ENCODE data around the gene SELPLG. TPM values are rescaled to one million over a fixed set of nuclear protein-coding genes. Genes with fewer than 3 reads are reported as not detected.

SELPLG gene
- total RNA-seq, 4 donors from 2014 or later = 0.19 to 5.0 (median 2.6) TPM

DNA sequence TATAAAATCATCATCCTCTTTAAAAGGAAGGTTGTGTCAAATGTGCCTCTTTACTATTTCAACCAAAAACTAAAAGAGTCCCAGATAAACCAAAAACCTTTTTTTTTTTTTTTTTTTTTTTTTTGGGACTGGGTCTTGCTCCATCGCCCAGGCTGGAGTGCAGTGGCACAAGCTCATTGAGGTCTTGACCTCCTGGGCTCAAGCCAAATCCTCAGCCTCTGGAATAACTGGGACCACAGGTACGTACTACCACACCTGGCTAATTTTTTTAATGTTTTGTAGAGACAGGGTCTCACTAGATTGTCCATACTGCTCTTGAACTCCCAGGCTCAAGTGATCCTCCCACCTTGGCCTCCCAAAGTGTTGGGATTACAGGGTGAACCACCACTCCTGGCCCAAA, 16.4 kb upstream of the SELPLG start:
- in situ Hi-C loops (cut with MboI; ENCODE audit: low sequenced_read_pairs in 4 of 4) = loop anchor here in 1 of 4 donors (25.0 kb wide), 1 partner anchor 437 kb away; the partner anchor contains the start of genes ALKBH2 and UNG
- no peak for DNase-seq
- TF ChIP-seq, protein P1, sequence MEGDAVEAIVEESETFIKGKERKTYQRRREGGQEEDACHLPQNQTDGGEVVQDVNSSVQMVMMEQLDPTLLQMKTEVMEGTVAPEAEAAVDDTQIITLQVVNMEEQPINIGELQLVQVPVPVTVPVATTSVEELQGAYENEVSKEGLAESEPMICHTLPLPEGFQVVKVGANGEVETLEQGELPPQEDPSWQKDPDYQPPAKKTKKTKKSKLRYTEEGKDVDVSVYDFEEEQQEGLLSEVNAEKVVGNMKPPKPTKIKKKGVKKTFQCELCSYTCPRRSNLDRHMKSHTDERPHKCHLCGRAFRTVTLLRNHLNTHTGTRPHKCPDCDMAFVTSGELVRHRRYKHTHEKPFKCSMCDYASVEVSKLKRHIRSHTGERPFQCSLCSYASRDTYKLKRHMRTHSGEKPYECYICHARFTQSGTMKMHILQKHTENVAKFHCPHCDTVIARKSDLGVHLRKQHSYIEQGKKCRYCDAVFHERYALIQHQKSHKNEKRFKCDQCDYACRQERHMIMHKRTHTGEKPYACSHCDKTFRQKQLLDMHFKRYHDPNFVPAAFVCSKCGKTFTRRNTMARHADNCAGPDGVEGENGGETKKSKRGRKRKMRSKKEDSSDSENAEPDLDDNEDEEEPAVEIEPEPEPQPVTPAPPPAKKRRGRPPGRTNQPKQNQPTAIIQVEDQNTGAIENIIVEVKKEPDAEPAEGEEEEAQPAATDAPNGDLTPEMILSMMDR (IDR thresholded peaks at IDR 0.05 in 4 of 5, conservative IDR thresholded peaks at IDR 0.05 in 1 of 5) = no peak
- TF ChIP-seq POLR2A (IDR thresholded peaks at IDR 0.05) = no peak
- Histone ChIP-seq H3K9me3 (no peaks in the 10 kb centered on the region), H3K4me3 (no peak overlapping the region), H3K4me1 (no peaks in the 10 kb centered on the region), H3K36me3 (peaks cover 9 to 90% of the 10 kb centered on the region in 2 donors), H3K27ac (no peak overlapping the region), H3K27me3 (no peaks in the 10 kb centered on the region)
- ATAC-seq = no peak
- intact Hi-C loops (cut with DNase I; ENCODE audit: low total_unique reads) = no loop called here

DNA sequence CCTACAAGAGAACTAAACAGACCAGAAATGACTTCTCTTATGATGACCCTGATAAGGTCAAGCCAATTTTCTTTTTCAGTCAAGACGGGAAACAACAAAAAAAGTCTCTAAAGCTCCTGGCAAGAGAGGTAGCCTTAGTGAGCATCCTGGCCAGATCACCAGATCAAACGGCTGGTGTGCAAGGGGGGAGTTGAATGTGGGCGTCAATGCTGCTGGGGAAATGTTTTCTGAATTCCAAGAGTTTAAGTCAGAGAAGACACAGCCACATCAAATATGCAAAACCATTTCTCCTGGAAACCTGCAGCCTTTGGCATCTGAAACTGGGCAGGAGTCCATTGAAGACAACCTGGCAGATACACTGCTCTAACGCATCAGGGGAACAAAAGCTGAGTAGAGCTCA, 16.0 kb upstream of the SELPLG start:
- in situ Hi-C loops (cut with MboI; ENCODE audit: low sequenced_read_pairs in 4 of 4) (loop anchor here (25.0 kb wide), 2 partner anchors 313 to 438 kb away; partner anchors contain the start of genes ALKBH2 (in 3 of the 4) and UNG (in 3 of the 4)), intact Hi-C loops (cut with DNase I; ENCODE audit: low total_unique reads) (no loop called here)
- Histone ChIP-seq H3K27ac (no peak overlapping the region), H3K27me3 (no peaks in the 10 kb centered on the region), H3K9me3 (no peaks in the 10 kb centered on the region), H3K4me1 (peaks cover 0 to 3% of the 10 kb centered on the region in 2 donors), H3K36me3 (peaks cover 9 to 94% of the 10 kb centered on the region in 2 donors), H3K4me3 (no peak overlapping the region)
- DNase-seq (no peak), ATAC-seq (no peak)
- TF ChIP-seq, protein P1 (IDR thresholded peaks at IDR 0.05 in 4 of 5, conservative IDR thresholded peaks at IDR 0.05 in 1 of 5) = no peak

- TF ChIP-seq, protein P1 (IDR thresholded peaks at IDR 0.05 in 4 of 5, conservative IDR thresholded peaks at IDR 0.05 in 1 of 5) = no peak
- in situ Hi-C loops (cut with MboI; ENCODE audit: low sequenced_read_pairs in 4 of 4) = loop anchor here (25.0 kb wide), 2 partner anchors 313 to 438 kb away; partner anchors contain the start of genes ALKBH2 (in 2 of the 4) and UNG (in 2 of the 4)
- intact Hi-C loops (cut with DNase I; ENCODE audit: low total_unique reads) = no loop called here
Measured at GRCh38 chr12:108649126-108649525, 15.4 kb upstream of the SELPLG start.

DNA sequence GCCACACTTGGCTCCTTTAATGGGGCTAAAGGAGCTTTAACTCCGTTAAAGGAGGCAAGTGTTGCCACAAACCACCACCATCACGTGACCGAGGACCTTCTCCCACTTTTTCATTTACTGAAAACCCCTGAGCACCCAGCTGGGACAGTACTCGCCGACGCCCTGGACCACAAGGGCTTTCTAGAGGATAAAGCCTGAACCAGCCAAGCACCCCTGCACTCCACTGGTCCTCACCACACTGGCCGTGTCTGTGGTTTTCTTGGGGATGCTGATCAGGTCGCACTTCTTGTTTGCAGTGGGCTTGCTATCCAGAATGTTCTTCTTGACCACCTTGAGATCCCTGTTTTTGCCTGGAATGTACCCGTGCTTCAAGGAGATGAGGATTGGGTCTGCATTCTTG, 14.7 kb upstream of the SELPLG start:
- DNase-seq = no peak
- Histone ChIP-seq H3K9me3 (no peaks in the 10 kb centered on the region), H3K27me3 (no peaks in the 10 kb centered on the region), H3K27ac (no peak overlapping the region), H3K36me3 (peaks cover 9 to 83% of the 10 kb centered on the region in 2 donors), H3K4me3 (no peak overlapping the region), H3K4me1 (peaks cover 10 to 16% of the 10 kb centered on the region in 2 donors)
- intact Hi-C loops (cut with DNase I; ENCODE audit: low total_unique reads) (no loop called here), in situ Hi-C loops (cut with MboI; ENCODE audit: low sequenced_read_pairs in 4 of 4) (loop anchor here (25.0 kb wide), 2 partner anchors 314 to 439 kb away; partner anchors contain the start of genes ALKBH2 (in 2 of the 4) and UNG (in 2 of the 4))
- ATAC-seq = no peak
- TF ChIP-seq POLR2A (IDR thresholded peaks at IDR 0.05) = no peak
- TF ChIP-seq, protein P1 (IDR thresholded peaks at IDR 0.05 in 4 of 5, conservative IDR thresholded peaks at IDR 0.05 in 1 of 5) = no peak

More at GRCh38 chr12:108649126-108649525, 15.4 kb upstream of the SELPLG start:
- Histone ChIP-seq H3K4me3 (no peak overlapping the region), H3K27ac (no peak overlapping the region), H3K36me3 (peaks cover 9 to 91% of the 10 kb centered on the region in 2 donors), H3K4me1 (peaks cover 3 to 8% of the 10 kb centered on the region in 2 donors), H3K27me3 (no peaks in the 10 kb centered on the region), H3K9me3 (no peaks in the 10 kb centered on the region)
- no peak for ATAC-seq
- DNase-seq = no peak
